Thyroid gland (tissue), 4 donors: ENCODE results near the gene UST. TPM values are rescaled to one million over a fixed set of nuclear protein-coding genes. Genes with fewer than 3 reads are reported as not detected.
A peak's percentile ranks its signal among the peaks of the same experiment; 100 is the strongest.

Experiments used
- DNase-seq, 2 donors: peaks; one replicate each; pipeline ENCODE4 v3.0.0-alpha.2; 2019
- H3K27ac ChIP-seq, 3 donors: fragments of 200-600 bp; sonication (generic); 1 replicate in 2 of 3; 2 replicates in 1 of 3; pipeline ENCODE4 v1.5.1; 2016 to 2019; ENCODE audit warnings: mild to moderate bottlenecking in 1 of 3, moderate library complexity in 1 of 3
- H3K27me3 ChIP-seq: fragments of 200-600 bp; sonication (generic); one replicate; pipeline ENCODE4 v1.5.1; 2019
- H3K36me3 ChIP-seq, 2 donors: fragments of 200-600 bp; sonication (generic); one replicate each; pipeline ENCODE4 v1.5.1; 2016 to 2019
- H3K4me1 ChIP-seq, 2 donors: fragments of 200-600 bp; sonication (generic); one replicate each; pipeline ENCODE4 v1.5.1; 2017 to 2019
- H3K4me3 ChIP-seq, 3 donors: fragments of 200-600 bp; sonication (generic); replicated peaks in 1 of 3; 1 replicate in 2 of 3; 2 replicates in 1 of 3; pipeline ENCODE4 v1.5.1; 2016; ENCODE audit warnings: mild to moderate bottlenecking in 1 of 3
- H3K9me3 ChIP-seq: fragments of 200-600 bp; sonication (generic); one replicate; pipeline ENCODE4 v1.5.1; 2017
- POLR2A ChIP-seq, 2 donors: fragments of 450-650 bp; IDR thresholded peaks; one replicate each; pipeline ENCODE4 v1.6.1; 2017; ENCODE audit warnings: antibody characterized with exemption in 2 of 2, mild to moderate bottlenecking in 2 of 2, moderate library complexity in 1 of 2
- WGBS, 2 donors: methylation state at CpG; one replicate each; pipeline ENCODE4 v1.1.5; 2017; 5-methylcytosine and 5-hydroxymethylcytosine counted together
- intact Hi-C: fragments of 100-400 bp; cut with DNase I; formaldehyde crosslinking; loops from one replicate; pipeline ENCODE4 v1.15.1; 2023
- total RNA-seq, 4 donors: library from RNA; depleted of rRNA; stranded (reverse); fragments of >200 nt; gene quantifications; one replicate each; pipeline ENCODE4 v1.2.3, GENCODE V29; 2016
- TF ChIP-seq, protein P1 (sequence below), 6 experiments: fragments of 200-600 bp in 3 of 6; fragments of 450-650 bp in 3 of 6; sonication (generic) in 3 of 6; IDR thresholded peaks; one replicate each; pipeline ENCODE4 v1.5.1; 2016 to 2019; ENCODE audit warnings: antibody characterized with exemption in 6 of 6, mild to moderate bottlenecking in 2 of 6, inconsistent platforms in 1 of 6, moderate library complexity in 1 of 6

UST gene
- total RNA-seq, 4 donors from 2014 or later, result 73.4 to 91.2 (median 81.4) TPM

DNA sequence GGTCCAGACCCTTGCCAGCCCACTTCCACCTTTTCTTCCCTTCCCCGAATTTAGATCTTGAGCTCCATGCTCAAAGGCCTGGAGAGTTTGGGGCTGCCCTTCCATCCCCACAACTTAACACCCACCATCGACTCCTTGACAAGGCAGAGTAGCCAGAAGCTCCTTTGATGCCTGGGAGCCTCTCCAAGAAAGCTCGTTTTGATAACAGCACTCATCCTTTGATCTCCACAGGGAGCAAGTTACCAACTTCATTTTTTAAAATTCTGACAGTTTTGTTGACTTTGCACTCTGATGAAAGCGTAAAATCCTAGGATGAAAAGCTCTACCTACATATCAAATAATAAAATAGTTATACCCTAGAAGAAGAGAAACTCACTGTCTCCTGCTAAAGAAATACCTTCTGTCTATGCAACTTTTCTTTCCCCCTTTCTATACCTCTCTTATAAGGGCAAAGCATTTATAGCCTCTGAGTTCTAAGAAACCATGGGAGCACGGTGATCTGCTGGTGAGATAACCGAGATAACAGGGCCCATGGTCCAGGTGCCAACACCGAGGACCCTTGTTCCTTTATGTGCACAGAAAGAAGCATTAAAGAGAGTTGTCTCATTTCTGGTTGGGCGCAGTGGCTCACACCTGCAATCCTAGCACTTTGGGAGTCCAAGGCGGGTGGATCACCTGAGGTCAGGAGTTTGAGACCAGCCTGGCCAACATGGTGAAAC lies 134.9 kb downstream of the UST start:
- H3K27me3 ChIP-seq, result no peaks in the 10 kb centered on the region
- DNase-seq, result no peak
- intact Hi-C loops, result no loop called here
- no peak overlapping the region for H3K4me3 ChIP-seq
- peaks cover 31 to 43% of the 10 kb centered on the region in 2 donors for H3K4me1 ChIP-seq
- 65 to 70% methylated on average over 9 of the region's 9 CpGs for WGBS, 2 donors
- no peaks in the 10 kb centered on the region for H3K9me3 ChIP-seq
- TF ChIP-seq, protein P1, sequence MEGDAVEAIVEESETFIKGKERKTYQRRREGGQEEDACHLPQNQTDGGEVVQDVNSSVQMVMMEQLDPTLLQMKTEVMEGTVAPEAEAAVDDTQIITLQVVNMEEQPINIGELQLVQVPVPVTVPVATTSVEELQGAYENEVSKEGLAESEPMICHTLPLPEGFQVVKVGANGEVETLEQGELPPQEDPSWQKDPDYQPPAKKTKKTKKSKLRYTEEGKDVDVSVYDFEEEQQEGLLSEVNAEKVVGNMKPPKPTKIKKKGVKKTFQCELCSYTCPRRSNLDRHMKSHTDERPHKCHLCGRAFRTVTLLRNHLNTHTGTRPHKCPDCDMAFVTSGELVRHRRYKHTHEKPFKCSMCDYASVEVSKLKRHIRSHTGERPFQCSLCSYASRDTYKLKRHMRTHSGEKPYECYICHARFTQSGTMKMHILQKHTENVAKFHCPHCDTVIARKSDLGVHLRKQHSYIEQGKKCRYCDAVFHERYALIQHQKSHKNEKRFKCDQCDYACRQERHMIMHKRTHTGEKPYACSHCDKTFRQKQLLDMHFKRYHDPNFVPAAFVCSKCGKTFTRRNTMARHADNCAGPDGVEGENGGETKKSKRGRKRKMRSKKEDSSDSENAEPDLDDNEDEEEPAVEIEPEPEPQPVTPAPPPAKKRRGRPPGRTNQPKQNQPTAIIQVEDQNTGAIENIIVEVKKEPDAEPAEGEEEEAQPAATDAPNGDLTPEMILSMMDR (IDR thresholded peaks at IDR 0.05), result no peak
- TF ChIP-seq POLR2A (IDR thresholded peaks at IDR 0.05), result no peak
- H3K36me3 ChIP-seq, result no peaks in the 10 kb centered on the region
- H3K27ac ChIP-seq, result no peak overlapping the region

- no peak overlapping the region for H3K4me3 ChIP-seq
- 76 to 77% methylated on average over 2 of the region's 2 CpGs for WGBS, 2 donors
- peaks cover 46 to 58% of the 10 kb centered on the region in 2 donors for H3K4me1 ChIP-seq
- TF ChIP-seq POLR2A (IDR thresholded peaks at IDR 0.05), result no peak
- TF ChIP-seq, protein P1 (IDR thresholded peaks at IDR 0.05), result no peak
- no peaks in the 10 kb centered on the region for H3K27me3 ChIP-seq
- H3K27ac ChIP-seq, result peak overlapping the region in 2 of 3 donors; percentile 18 to 48
- no peaks in the 10 kb centered on the region for H3K9me3 ChIP-seq
- intact Hi-C loops, result no loop called here
- H3K36me3 ChIP-seq, result no peaks in the 10 kb centered on the region
- DNase-seq, result no peak
Observed at GRCh38 chr6:148883270-148883669, 136.4 kb downstream of the UST start.

DNA sequence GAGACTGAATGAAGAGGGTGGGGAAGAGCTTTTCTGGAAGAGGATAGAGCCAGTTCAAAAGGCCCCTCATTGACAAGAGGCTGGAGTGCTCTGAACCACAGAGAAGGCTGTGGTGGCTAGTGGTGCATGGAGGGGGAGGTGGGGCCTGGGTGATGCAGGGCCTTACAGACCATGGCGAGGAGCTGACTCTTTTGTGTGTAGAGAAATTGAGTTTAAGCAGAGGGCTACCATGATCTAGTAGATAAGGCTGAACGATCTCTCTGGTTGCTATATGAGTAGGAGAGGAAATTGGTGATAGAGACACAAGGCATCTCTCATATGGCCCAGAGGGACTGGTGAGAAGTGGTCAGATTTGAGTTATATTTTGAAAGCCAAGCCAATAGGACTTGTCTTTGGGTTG lies 137.6 kb downstream of the UST start:
- 28 to 42% methylated on average over 2 of the region's 2 CpGs for WGBS, 2 donors
- Histone ChIP-seq H3K9me3 (no peaks in the 10 kb centered on the region), H3K4me1 (peaks cover 51 to 63% of the 10 kb centered on the region in 2 donors), H3K27me3 (no peaks in the 10 kb centered on the region), H3K36me3 (no peaks in the 10 kb centered on the region), H3K27ac (peak overlapping the region in 2 of 3 donors; percentile 18 to 48), H3K4me3 (no peak overlapping the region)
- DNase-seq, result peak; percentile 75 to 79
- TF ChIP-seq, protein P1 (IDR thresholded peaks at IDR 0.05), result no peak
- TF ChIP-seq POLR2A (IDR thresholded peaks at IDR 0.05), result no peak
- intact Hi-C loops, result no loop called here

GRCh38 chr6:148885136-148885865 lies 138.5 kb downstream of the UST start:
- H3K4me3 ChIP-seq, result no peak overlapping the region
- no peaks in the 10 kb centered on the region for H3K36me3 ChIP-seq
- 89 to 93% methylated on average over 6 of the region's 6 CpGs for WGBS, 2 donors
- DNase-seq, result no peak
- H3K9me3 ChIP-seq, result no peaks in the 10 kb centered on the region
- peak overlapping the region in 2 of 3 donors; percentile 37 to 55 for H3K27ac ChIP-seq
- intact Hi-C loops, result no loop called here
- H3K27me3 ChIP-seq, result no peaks in the 10 kb centered on the region
- peaks cover 53 to 66% of the 10 kb centered on the region in 2 donors for H3K4me1 ChIP-seq
- TF ChIP-seq POLR2A (IDR thresholded peaks at IDR 0.05), result no peak
- TF ChIP-seq, protein P1 (IDR thresholded peaks at IDR 0.05), result no peak
